ENCODE results near the gene IDI1. TPM values are rescaled to one million over a fixed set of nuclear protein-coding genes. Genes with fewer than 3 reads are reported as not detected.

IDI1 gene
- total RNA-seq, 1 experiment from 2014 or later: 150 TPM

GRCh38 chr10:1009071-1009494, 39.8 kb downstream of the IDI1 start:
- no peak overlapping the region for H3K4me3 ChIP-seq (ENCODE audit: low read length)
- peaks cover 13% of the 10 kb centered on the region for H4K20me1 ChIP-seq (ENCODE audit: insufficient read depth, low read depth, low read length)
- no peak for DNase-seq
- peaks cover 63% of the 10 kb centered on the region for H3K36me3 ChIP-seq (ENCODE audit: insufficient read depth, low read length)
- no peak overlapping the region for H3K9ac ChIP-seq (ENCODE audit: low read length)
- H3K4me1 ChIP-seq (ENCODE audit: low read length): no peaks in the 10 kb centered on the region
- no peaks in the 10 kb centered on the region for H3K9me2 ChIP-seq (replicated peaks; ENCODE audit: insufficient read depth, low read length)
- no peak overlapping the region for H3K27ac ChIP-seq (ENCODE audit: low read length)
- H3K27me3 ChIP-seq (ENCODE audit: low read length): no peaks in the 10 kb centered on the region
- no peak overlapping the region for H3K4me2 ChIP-seq (ENCODE audit: low read depth, low read length, poor library complexity, severe bottlenecking)
- H3K79me2 ChIP-seq (ENCODE audit: low read length): peaks cover 25% of the 10 kb centered on the region
- H3K9me3 ChIP-seq (ENCODE audit: low read length): no peaks in the 10 kb centered on the region
- no peak overlapping the region for H2AFZ ChIP-seq (ENCODE audit: low read length)

DNA sequence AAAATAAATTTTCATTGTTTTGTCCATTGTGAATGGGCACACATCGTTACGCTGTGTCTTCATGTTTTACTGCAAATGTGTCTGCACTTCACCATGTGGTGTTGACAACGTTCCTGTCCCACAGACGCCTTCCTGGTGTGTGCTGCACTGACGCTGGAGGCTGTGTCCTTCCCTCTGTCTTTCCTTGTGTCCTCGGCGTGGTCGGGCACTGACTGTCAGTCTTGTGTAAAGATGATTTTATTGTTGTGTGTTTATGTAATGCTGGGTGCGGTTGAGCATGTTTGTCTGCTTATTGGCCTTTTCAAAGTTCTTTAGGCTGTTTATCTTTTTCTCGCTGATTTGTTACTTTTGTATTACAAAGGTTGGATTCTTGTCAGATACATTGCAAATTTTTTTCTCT, 41.3 kb downstream of the IDI1 start:
- no peak overlapping the region for H3K4me2 ChIP-seq (ENCODE audit: low read depth, low read length, poor library complexity, severe bottlenecking)

GRCh38 chr10:1006573-1006972, 42.3 kb downstream of the IDI1 start:
- H3K27ac ChIP-seq (ENCODE audit: low read length): no peak overlapping the region
- DNase-seq: no peak
- peaks cover 48% of the 10 kb centered on the region for H3K79me2 ChIP-seq (ENCODE audit: low read length)
- peaks cover 75% of the 10 kb centered on the region for H3K36me3 ChIP-seq (ENCODE audit: insufficient read depth, low read length)
- no peak overlapping the region for H2AFZ ChIP-seq (ENCODE audit: low read length)
- no peaks in the 10 kb centered on the region for H3K27me3 ChIP-seq (ENCODE audit: low read length)
- no peak overlapping the region for H3K9ac ChIP-seq (ENCODE audit: low read length)
- H3K9me3 ChIP-seq (ENCODE audit: low read length): no peaks in the 10 kb centered on the region
- no peak overlapping the region for H3K4me3 ChIP-seq (ENCODE audit: low read length)
- H3K4me2 ChIP-seq (ENCODE audit: low read depth, low read length, poor library complexity, severe bottlenecking): no peak overlapping the region
- H3K4me1 ChIP-seq (ENCODE audit: low read length): no peaks in the 10 kb centered on the region
- peaks cover 34% of the 10 kb centered on the region for H4K20me1 ChIP-seq (ENCODE audit: insufficient read depth, low read depth, low read length)
- H3K9me2 ChIP-seq (replicated peaks; ENCODE audit: insufficient read depth, low read length): no peaks in the 10 kb centered on the region

More for the DNA sequence above, 41.3 kb downstream of the IDI1 start:
- no peaks in the 10 kb centered on the region for H3K9me2 ChIP-seq (replicated peaks; ENCODE audit: insufficient read depth, low read length)
- peaks cover 38% of the 10 kb centered on the region for H3K79me2 ChIP-seq (ENCODE audit: low read length)
- H3K9ac ChIP-seq (ENCODE audit: low read length): no peak overlapping the region
- DNase-seq: no peak
- H3K4me3 ChIP-seq (ENCODE audit: low read length): no peak overlapping the region
- no peak overlapping the region for H3K27ac ChIP-seq (ENCODE audit: low read length)
- no peaks in the 10 kb centered on the region for H3K27me3 ChIP-seq (ENCODE audit: low read length)
- H4K20me1 ChIP-seq (ENCODE audit: insufficient read depth, low read depth, low read length): peaks cover 27% of the 10 kb centered on the region
- no peaks in the 10 kb centered on the region for H3K4me1 ChIP-seq (ENCODE audit: low read length)
- H3K36me3 ChIP-seq (ENCODE audit: insufficient read depth, low read length): peaks cover 74% of the 10 kb centered on the region
- H2AFZ ChIP-seq (ENCODE audit: low read length): no peak overlapping the region
- no peaks in the 10 kb centered on the region for H3K9me3 ChIP-seq (ENCODE audit: low read length)

DNA sequence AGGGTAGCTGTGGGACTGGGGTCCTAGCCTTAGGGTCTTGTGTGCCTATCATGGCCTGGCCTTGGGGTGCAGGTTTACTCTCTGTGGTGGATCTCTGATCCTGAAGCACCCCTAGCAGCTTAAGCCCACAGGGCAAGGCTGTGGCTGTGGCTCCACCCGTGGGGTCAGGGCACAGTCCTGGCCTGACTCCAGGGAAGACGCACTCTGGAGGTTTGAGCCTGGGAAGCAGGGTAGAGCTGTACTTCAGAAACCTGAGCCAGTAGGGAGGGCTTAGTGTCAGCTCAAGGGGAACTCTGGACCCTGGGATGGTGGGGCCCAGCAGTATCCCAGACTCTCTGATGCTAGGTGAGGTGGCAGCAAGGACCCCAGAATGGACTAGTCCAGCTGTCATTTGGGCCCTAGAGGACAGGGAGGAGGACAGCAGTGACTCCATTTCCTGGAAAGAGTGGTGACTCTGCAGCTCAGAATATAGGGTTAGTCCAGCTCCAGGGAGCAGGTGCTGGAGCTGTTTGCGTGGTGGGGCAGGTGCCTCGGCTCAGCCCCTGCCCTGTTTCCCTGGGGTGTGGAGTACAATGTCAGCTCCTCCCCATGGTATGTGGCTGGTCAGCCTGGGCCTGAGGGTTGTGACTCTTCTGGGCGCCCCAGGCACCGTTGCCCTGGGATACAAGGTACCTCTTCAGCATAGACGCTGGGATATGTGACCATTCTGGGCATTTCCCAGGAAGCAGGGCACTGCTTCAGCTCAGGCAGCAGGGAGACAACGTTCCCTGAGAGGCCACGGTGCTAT, 44.8 kb downstream of the IDI1 start:
- no peak for DNase-seq
- H3K9ac ChIP-seq (ENCODE audit: low read length): no peak overlapping the region
- H3K27ac ChIP-seq (ENCODE audit: low read length): no peak overlapping the region
- H4K20me1 ChIP-seq (ENCODE audit: insufficient read depth, low read depth, low read length): peaks cover 34% of the 10 kb centered on the region
- H3K4me3 ChIP-seq (ENCODE audit: low read length): no peak overlapping the region
- H3K9me3 ChIP-seq (ENCODE audit: low read length): no peaks in the 10 kb centered on the region
- no peak overlapping the region for H3K4me2 ChIP-seq (ENCODE audit: low read depth, low read length, poor library complexity, severe bottlenecking)
- peaks cover 75% of the 10 kb centered on the region for H3K36me3 ChIP-seq (ENCODE audit: insufficient read depth, low read length)
- no peak overlapping the region for H2AFZ ChIP-seq (ENCODE audit: low read length)
- no peaks in the 10 kb centered on the region for H3K27me3 ChIP-seq (ENCODE audit: low read length)
- no peaks in the 10 kb centered on the region for H3K9me2 ChIP-seq (replicated peaks; ENCODE audit: insufficient read depth, low read length)
- no peaks in the 10 kb centered on the region for H3K4me1 ChIP-seq (ENCODE audit: low read length)
- H3K79me2 ChIP-seq (ENCODE audit: low read length): peaks cover 70% of the 10 kb centered on the region

DNA sequence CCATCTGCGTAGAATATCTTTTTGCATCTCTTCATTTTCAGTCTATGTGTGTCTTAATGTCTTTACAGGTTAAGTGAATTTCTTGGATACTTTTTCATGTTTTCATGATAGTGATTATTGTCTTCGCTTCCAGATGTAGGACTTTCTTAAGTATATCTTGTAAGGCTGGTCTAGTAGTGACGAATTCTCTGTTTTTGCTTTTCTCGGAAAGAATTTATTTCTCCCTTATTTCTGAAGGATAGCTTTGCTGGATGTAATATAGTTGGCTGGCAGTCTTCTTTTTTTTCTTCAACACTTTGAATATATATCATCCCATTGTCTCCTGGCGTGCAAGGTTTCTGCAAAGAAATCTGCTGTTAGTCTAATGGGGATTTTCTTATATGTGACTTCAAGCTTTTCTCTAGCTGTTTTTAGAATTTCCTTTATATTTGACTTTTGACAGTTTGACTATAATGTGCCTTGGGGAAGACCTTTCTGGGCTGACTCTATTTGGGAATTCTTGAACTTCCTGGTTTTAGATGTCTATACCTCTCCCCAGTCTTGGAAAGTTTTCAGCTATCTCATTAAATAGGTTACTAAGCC, 46.4 kb downstream of the IDI1 start:
- H3K4me2 ChIP-seq (ENCODE audit: low read depth, low read length, poor library complexity, severe bottlenecking): no peak overlapping the region
- H3K4me1 ChIP-seq (ENCODE audit: low read length): no peaks in the 10 kb centered on the region
- no peaks in the 10 kb centered on the region for H3K27me3 ChIP-seq (ENCODE audit: low read length)
- peaks cover 74% of the 10 kb centered on the region for H3K36me3 ChIP-seq (ENCODE audit: insufficient read depth, low read length)
- H3K79me2 ChIP-seq (ENCODE audit: low read length): peaks cover 77% of the 10 kb centered on the region
- DNase-seq: no peak
- no peak overlapping the region for H3K9ac ChIP-seq (ENCODE audit: low read length)
- peaks cover 34% of the 10 kb centered on the region for H4K20me1 ChIP-seq (ENCODE audit: insufficient read depth, low read depth, low read length)
- no peaks in the 10 kb centered on the region for H3K9me2 ChIP-seq (replicated peaks; ENCODE audit: insufficient read depth, low read length)
- no peak overlapping the region for H3K27ac ChIP-seq (ENCODE audit: low read length)
- H3K9me3 ChIP-seq (ENCODE audit: low read length): no peaks in the 10 kb centered on the region
- H2AFZ ChIP-seq (ENCODE audit: low read length): no peak overlapping the region
- H3K4me3 ChIP-seq (ENCODE audit: low read length): no peak overlapping the region

DNA sequence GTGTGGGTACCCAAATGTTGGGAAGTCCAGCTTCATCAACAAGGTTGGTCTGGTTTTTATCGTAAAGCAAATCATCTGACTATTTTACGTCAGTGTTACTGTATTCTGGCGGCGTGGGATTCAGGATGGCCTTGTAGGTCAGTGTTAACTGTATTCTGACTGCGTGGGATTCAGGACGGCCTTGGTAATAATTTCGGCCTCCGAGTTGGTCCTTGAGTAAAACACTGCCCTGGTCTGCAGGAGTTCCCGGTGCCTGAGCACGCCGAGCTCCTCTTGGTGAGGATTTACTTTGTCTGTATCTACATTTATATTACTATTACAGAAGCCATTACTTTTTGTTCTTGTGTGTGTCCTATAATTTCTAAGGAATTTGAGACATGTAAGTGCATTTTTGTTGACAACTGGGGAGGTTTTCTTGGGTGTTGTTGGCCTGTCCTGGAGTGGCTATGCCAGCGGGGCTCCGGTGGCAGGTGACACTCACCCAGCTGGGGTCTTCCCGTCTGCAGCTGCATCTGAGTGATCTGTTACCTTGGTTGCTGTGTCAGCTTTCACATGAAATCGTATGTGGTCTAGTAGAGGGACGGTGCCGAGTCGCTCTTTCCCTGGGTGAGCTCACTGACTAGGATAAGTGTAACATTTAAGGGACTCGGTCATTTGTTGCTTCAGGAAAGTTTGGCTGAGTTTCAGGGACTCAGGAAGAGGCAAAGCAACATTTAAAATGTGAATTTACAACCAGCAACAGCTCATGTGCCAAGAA, 51.5 kb downstream of the IDI1 start:
- Histone ChIP-seq H3K4me1 (ENCODE audit: low read length) (no peaks in the 10 kb centered on the region), H3K9ac (ENCODE audit: low read length) (no peak overlapping the region), H3K4me3 (ENCODE audit: low read length) (no peak overlapping the region), H3K9me2 (replicated peaks; ENCODE audit: insufficient read depth, low read length) (no peaks in the 10 kb centered on the region), H3K4me2 (ENCODE audit: low read depth, low read length, poor library complexity, severe bottlenecking) (no peak overlapping the region), H3K27me3 (ENCODE audit: low read length) (no peaks in the 10 kb centered on the region), H3K36me3 (ENCODE audit: insufficient read depth, low read length) (peaks cover 82% of the 10 kb centered on the region), H2AFZ (ENCODE audit: low read length) (no peak overlapping the region), H3K9me3 (ENCODE audit: low read length) (no peaks in the 10 kb centered on the region), H3K79me2 (ENCODE audit: low read length) (peaks cover 84% of the 10 kb centered on the region), H4K20me1 (ENCODE audit: insufficient read depth, low read depth, low read length) (peaks cover 16% of the 10 kb centered on the region), H3K27ac (ENCODE audit: low read length) (no peak overlapping the region)
- no peak for DNase-seq

DNA sequence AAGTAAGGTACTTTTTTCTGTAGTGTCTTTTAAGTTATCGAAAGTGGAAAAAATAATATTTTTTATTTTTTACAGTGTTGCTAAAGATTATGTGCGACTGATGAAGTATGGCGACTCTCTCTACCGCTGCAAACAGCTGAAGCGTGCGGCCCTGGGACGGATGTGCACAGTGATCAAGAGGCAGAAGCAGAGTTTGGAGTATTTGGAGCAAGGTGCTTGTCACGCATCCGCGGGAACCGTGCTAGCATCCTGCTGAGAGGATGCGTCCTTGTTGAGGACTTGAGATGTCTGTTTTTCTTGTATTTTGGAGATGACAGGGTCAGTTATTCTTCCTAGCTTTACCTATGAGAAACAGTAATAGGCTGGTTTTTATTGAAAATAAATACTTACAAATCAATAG, 52.9 kb downstream of the IDI1 start:
- H3K9me3 ChIP-seq (ENCODE audit: low read length): no peaks in the 10 kb centered on the region
- no peaks in the 10 kb centered on the region for H3K27me3 ChIP-seq (ENCODE audit: low read length)
- H3K4me3 ChIP-seq (ENCODE audit: low read length): no peak overlapping the region
- H4K20me1 ChIP-seq (ENCODE audit: insufficient read depth, low read depth, low read length): peaks cover 18% of the 10 kb centered on the region
- H3K4me2 ChIP-seq (ENCODE audit: low read depth, low read length, poor library complexity, severe bottlenecking): no peak overlapping the region
- peaks cover under 1% of the 10 kb centered on the region; the same call in 1 of the 2 replicates for H3K4me1 ChIP-seq (ENCODE audit: low read length)
- H3K79me2 ChIP-seq (ENCODE audit: low read length): peaks cover 83% of the 10 kb centered on the region
- no peaks in the 10 kb centered on the region for H3K9me2 ChIP-seq (replicated peaks; ENCODE audit: insufficient read depth, low read length)
- H3K36me3 ChIP-seq (ENCODE audit: insufficient read depth, low read length): peaks cover 74% of the 10 kb centered on the region
- no peak for DNase-seq
- no peak overlapping the region for H2AFZ ChIP-seq (ENCODE audit: low read length)
- no peak overlapping the region for H3K27ac ChIP-seq (ENCODE audit: low read length)
- no peak overlapping the region for H3K9ac ChIP-seq (ENCODE audit: low read length)

- Histone ChIP-seq H3K27ac (ENCODE audit: low read length) (no peak overlapping the region), H3K4me1 (ENCODE audit: low read length) (peaks cover 5% of the 10 kb centered on the region), H3K27me3 (ENCODE audit: low read length) (no peaks in the 10 kb centered on the region), H3K9me3 (ENCODE audit: low read length) (no peaks in the 10 kb centered on the region), H3K4me3 (ENCODE audit: low read length) (no peak overlapping the region), H4K20me1 (ENCODE audit: insufficient read depth, low read depth, low read length) (peaks cover 23% of the 10 kb centered on the region), H3K9ac (ENCODE audit: low read length) (no peak overlapping the region), H3K4me2 (ENCODE audit: low read depth, low read length, poor library complexity, severe bottlenecking) (no peak overlapping the region), H3K9me2 (replicated peaks; ENCODE audit: insufficient read depth, low read length) (no peaks in the 10 kb centered on the region), H3K36me3 (ENCODE audit: insufficient read depth, low read length) (peaks cover 73% of the 10 kb centered on the region), H2AFZ (ENCODE audit: low read length) (no peak overlapping the region), H3K79me2 (ENCODE audit: low read length) (peaks cover 83% of the 10 kb centered on the region)
- no peak for DNase-seq
These were observed 53.4 kb downstream of the IDI1 start for GRCh38 chr10:995559-995926.
